Measurements from ENCODE around the gene SPDYC.
A peak's percentile ranks its signal among the peaks of the same experiment; 100 is the strongest.

DNA sequence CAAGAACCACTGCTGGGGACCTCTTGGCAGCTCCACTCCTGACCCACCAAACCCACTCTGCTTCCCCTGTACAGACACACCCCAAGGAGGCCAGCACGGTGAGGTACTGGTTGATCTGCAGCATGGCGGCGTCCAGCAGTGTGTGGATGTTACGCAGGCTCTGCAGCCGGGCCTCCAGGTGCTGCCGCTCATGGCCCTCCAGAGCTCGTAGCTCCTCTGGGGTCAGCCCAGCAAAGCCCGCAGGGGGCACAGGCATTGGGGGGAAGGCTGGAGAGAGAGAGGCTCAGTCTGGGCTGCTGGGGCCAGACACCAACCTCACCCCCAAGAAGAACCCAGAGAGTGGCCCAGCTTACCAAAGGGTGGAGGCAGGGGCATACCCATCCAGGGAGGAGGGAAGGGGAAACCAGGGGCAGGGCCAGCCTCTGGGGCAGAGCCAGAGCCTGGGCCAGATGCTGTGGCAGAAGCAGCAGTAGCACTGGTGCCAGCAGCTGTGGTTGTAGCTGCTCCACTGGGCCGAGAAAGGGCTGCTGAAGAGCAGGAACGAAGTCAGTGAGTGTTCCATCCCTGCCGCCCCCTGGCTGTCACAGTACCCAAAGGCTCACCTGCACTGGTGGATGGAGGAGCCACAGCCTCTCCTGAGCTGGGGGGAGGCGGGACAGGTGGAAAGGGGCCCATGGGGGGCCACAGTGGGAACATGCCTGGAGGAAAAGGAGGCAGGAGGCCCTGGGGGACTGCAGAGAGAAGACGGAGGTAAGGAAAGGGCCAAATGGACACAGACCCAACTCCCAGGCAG, 40.2 kb upstream of the SPDYC start:
- TF ChIP-seq, protein P1, sequence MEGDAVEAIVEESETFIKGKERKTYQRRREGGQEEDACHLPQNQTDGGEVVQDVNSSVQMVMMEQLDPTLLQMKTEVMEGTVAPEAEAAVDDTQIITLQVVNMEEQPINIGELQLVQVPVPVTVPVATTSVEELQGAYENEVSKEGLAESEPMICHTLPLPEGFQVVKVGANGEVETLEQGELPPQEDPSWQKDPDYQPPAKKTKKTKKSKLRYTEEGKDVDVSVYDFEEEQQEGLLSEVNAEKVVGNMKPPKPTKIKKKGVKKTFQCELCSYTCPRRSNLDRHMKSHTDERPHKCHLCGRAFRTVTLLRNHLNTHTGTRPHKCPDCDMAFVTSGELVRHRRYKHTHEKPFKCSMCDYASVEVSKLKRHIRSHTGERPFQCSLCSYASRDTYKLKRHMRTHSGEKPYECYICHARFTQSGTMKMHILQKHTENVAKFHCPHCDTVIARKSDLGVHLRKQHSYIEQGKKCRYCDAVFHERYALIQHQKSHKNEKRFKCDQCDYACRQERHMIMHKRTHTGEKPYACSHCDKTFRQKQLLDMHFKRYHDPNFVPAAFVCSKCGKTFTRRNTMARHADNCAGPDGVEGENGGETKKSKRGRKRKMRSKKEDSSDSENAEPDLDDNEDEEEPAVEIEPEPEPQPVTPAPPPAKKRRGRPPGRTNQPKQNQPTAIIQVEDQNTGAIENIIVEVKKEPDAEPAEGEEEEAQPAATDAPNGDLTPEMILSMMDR (conservative IDR thresholded peaks at IDR 0.05; ENCODE audit: low read length): peak; percentile 72
- TF ChIP-seq EZH2phosphoT487 (IDR thresholded peaks at IDR 0.05; ENCODE audit: borderline replicate concordance, low read depth, low read length): no peak

Measured in OCI-LY7 (cell line).